ENCODE results near the gene TBC1D30.

GRCh38 chr12:64785838-64786237, 38.6 kb upstream of the TBC1D30 start:
- TF ChIP-seq CTCF (IDR thresholded peaks at IDR 0.05; ENCODE audit: low read depth, low read length, poor library complexity, severe bottlenecking) (no peak), EZH2phosphoT487 (IDR thresholded peaks at IDR 0.05; ENCODE audit: borderline replicate concordance, low read length) (no peak)

Measured in DOHH2 (cell line).